Thoracic aorta (tissue), 2 donors: ENCODE measurements around the gene TIMP3. TPM values are rescaled to one million over a fixed set of nuclear protein-coding genes. Genes with fewer than 3 reads are reported as not detected.

Experiments used
- ATAC-seq: fragments of 150-250 bp; one replicate; pipeline ENCODE4 v1.8.0; 2017; ENCODE audit warnings: low read depth; ENCODE audit not compliant: insufficient number of reproducible peaks, low FRiP score
- DNase-seq: peaks from one replicate; pipeline ENCODE4 v3.0.0-alpha.2; 2020; ENCODE audit warnings: low spot score
- H3K27ac ChIP-seq, 2 donors: fragments of 200-600 bp; sonication (generic); 1 replicate in 1 of 2; 2 replicates in 1 of 2; pipeline ENCODE4 v1.5.1; 2016; ENCODE audit warnings: mild to moderate bottlenecking in 2 of 2, moderate library complexity in 2 of 2
- H3K27me3 ChIP-seq: fragments of 200-600 bp; sonication (generic); replicated peaks from 2 replicates; pipeline ENCODE4 v1.6.0; 2016; ENCODE audit warnings: mild to moderate bottlenecking; ENCODE audit not compliant: insufficient read depth
- H3K36me3 ChIP-seq: fragments of 200-600 bp; sonication (generic); one replicate; pipeline ENCODE4 v1.5.1; 2016
- H3K4me1 ChIP-seq, 2 donors: fragments of 200-600 bp; sonication (generic); 1 replicate in 1 of 2; 2 replicates in 1 of 2; pipeline versions ENCODE4 v1.5.1 to v1.6.0; 2016; ENCODE audit warnings: low read depth in 2 of 2, mild to moderate bottlenecking in 1 of 2; ENCODE audit not compliant: control insufficient read depth in 1 of 2
- H3K4me3 ChIP-seq: fragments of 200-600 bp; sonication (generic); 2 replicates; pipeline ENCODE4 v1.5.1; 2016; ENCODE audit warnings: mild to moderate bottlenecking
- H3K9me3 ChIP-seq: fragments of 200-600 bp; sonication (generic); 2 replicates; pipeline ENCODE4 v1.5.1; 2016
- CTCF ChIP-seq: fragments of 200-600 bp; sonication (generic); IDR thresholded peaks from one replicate; pipeline ENCODE4 v1.5.1; 2019; ENCODE audit warnings: antibody characterized with exemption
- total RNA-seq, 2 donors: library from RNA; depleted of rRNA; stranded (reverse); fragments of >200 nt; gene quantifications; one replicate each; pipeline versions ENCODE4 v1.1.0 to v1.2.3, GENCODE V29; 2016

The TIMP3 gene
- total RNA-seq, 2 donors from 2014 or later, result 471 to 756 TPM

DNA sequence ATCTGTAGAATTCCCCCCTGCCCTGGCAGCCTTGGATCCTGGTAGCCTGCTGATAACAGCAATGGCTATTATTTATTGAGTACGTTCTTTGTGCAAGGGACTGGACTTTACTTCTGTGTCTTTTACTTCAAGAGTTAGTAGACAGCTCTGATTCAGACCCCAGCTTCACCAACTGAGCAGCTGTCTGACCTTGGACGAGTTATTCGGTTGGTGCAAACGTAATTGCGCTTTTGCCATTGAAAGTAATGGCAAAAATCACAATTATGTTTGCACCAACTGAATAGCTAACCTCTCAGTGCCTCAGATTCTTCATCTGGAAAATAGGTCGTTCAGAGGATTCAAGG, 108.9 kb downstream of the TIMP3 start:
- DNase-seq, result no peak
- TF ChIP-seq CTCF, result no peak
- Histone ChIP-seq H3K4me3 (no peak overlapping the region), H3K27me3 (no peaks in the 10 kb centered on the region), H3K9me3 (no peaks in the 10 kb centered on the region), H3K4me1 (peaks cover 5 to 13% of the 10 kb centered on the region in 2 donors), H3K27ac (no peak overlapping the region), H3K36me3 (no peaks in the 10 kb centered on the region)
- ATAC-seq, result no peak

DNA sequence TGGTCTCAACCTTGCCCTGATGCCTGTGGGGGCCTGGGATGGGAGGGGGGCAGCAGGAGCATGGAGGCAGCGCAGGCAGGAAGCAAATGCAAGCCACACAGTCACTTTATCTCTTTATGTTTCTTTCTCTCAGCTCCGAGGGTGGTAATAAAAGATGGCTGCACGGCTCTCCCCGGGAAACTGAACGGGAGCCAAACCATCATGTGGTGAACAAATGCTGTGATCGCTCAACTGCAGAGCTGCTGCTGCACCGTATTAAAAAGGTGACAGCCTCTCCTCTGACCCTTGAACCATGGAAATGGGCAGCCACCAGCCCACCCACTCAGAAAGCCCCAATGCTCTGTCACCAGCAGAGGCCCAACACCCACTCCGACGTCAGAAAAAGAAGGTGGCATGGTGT, 110.0 kb downstream of the TIMP3 start:
- no peak for TF ChIP-seq CTCF
- Histone ChIP-seq H3K4me1 (peaks cover 5 to 9% of the 10 kb centered on the region in 2 donors), H3K9me3 (peaks cover 5% of the 10 kb centered on the region), H3K4me3 (no peak overlapping the region), H3K27me3 (no peaks in the 10 kb centered on the region), H3K36me3 (no peaks in the 10 kb centered on the region), H3K27ac (no peak overlapping the region)
- no peak for DNase-seq
- no peak for ATAC-seq
